GM23248 (cell line): Measurements from ENCODE around the gene MAML3.

Source experiments
- EZH2 ChIP-seq: fragments of 200-600 bp; sonication (generic); IDR thresholded peaks from 2 replicates; pipeline ENCODE4 v1.6.1; 2018; ENCODE audit warnings: antibody characterized with exemption, mild to moderate bottlenecking; ENCODE audit not compliant: insufficient read depth, poor library complexity, severe bottlenecking
- EZH2phosphoT487 ChIP-seq: fragments of 200-600 bp; sonication (generic); IDR thresholded peaks from 2 replicates; pipeline ENCODE4 v1.6.1; 2018; ENCODE audit warnings: antibody characterized with exemption, moderate library complexity, mild to moderate bottlenecking, low read depth; ENCODE audit not compliant: insufficient read depth

DNA sequence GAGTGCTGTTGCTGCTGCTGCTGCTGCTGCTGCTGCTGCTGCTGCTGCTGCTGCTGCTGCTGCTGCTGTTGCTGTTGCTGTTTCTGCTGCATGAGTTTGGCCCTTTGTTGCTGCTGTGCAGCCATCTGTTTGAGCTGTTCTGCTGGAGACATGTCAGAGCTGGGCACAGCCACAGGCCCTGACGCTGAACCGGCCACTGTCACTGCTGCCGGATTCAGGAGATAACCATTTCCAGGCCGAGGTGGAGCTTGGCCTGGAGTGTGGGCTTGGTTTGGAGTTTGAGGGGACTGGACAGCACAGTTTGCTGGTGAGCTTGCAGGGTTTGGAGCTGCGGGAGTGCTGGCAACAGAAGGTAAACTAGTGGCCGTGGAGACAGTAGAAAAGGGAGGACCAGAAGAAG lies 264.1 kb downstream of the MAML3 start:
- TF ChIP-seq EZH2 = no peak
- no peak for TF ChIP-seq EZH2phosphoT487
